Measurements from ENCODE around the gene G6PD.

G6PD gene

DNA sequence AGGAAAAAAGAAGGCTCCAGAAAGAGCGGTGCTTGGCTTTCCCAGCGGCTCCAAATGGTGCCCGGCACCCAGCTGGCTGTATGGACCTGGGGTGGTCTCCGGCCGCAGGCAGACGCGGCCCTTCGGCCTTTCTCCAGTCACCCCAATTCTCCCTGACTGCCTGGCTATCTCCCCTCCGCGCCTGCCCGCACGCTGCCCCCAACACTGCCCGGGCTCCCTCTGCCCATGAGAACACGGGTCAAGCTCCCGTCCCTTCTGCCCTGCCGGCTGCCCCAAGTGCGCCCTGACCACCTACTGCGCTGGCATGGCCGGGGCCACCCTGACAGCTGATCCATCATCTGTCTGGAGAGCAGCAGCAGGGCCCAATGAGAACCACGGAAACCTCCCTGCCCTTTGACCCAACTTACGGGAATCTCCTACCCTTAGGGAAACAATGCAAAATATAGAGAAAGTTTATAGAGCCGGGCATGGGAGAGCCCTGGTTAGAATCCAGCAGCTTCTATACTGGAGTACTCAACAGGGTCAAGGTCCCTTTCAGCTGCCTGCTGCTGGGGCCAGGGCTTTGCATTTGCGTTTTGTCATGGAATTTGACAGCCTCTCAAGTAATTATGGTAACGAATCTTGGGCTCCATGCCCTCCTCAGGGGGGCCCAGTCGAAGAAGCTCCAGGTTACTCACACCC, 29.4 kb downstream of the G6PD start:
- TF ChIP-seq CTCF (IDR thresholded peaks at IDR 0.05; ENCODE audit: low read depth, low read length), result no peak
- DNase-seq (ENCODE audit: extremely low read depth, low read depth), result no peak

- DNase-seq (ENCODE audit: extremely low read depth, low read depth), result no peak
- TF ChIP-seq CTCF (IDR thresholded peaks at IDR 0.05; ENCODE audit: low read depth, low read length), result no peak
These were observed 30.0 kb downstream of the G6PD start for GRCh38 chrX:154516656-154517100.

DNA sequence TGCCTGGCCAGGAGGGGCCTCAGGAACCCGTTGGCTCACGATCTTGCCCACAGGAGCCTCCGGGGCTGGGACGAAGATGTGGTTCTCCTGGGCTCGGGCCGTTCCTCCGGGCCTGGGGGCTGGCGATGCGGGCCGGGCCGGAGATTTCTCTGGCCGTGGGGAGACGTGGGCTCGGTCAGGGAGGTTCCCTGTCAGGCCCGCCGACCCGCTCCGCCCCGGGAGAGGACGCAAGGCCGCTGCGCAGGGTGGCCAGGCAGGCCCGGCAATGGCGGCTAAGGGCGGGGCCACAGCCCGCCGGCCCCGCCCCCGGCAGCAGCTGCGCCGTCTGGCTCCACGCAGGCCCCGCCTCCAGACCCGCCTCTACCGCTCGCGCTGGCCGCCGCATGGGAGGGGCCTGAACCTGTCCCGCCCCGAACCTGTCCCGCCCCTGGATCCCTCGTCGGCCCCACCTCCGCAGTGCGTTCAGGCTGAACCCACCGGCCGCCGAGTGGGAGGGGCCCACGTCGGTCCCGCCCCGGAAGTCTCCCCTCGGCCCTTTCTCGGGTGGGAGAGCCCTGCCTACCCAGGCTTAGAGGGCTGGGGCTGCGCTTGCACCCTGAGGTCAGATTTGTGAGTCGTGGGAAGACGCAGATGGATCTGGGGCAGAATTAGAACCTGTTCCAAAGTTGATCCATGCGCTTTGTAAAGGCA, 30.5 kb downstream of the G6PD start, which contains the start of gene FAM3A:
Gene FAM3A (minus strand): TSS at position 267 of the 690 bp plus-strand sequence. CDS start 460 bp downstream, outside the sequence.
- TF ChIP-seq CTCF (IDR thresholded peaks at IDR 0.05; ENCODE audit: low read depth, low read length), result no peak
- DNase-seq (ENCODE audit: extremely low read depth, low read depth), result peak; percentile 80

DNA sequence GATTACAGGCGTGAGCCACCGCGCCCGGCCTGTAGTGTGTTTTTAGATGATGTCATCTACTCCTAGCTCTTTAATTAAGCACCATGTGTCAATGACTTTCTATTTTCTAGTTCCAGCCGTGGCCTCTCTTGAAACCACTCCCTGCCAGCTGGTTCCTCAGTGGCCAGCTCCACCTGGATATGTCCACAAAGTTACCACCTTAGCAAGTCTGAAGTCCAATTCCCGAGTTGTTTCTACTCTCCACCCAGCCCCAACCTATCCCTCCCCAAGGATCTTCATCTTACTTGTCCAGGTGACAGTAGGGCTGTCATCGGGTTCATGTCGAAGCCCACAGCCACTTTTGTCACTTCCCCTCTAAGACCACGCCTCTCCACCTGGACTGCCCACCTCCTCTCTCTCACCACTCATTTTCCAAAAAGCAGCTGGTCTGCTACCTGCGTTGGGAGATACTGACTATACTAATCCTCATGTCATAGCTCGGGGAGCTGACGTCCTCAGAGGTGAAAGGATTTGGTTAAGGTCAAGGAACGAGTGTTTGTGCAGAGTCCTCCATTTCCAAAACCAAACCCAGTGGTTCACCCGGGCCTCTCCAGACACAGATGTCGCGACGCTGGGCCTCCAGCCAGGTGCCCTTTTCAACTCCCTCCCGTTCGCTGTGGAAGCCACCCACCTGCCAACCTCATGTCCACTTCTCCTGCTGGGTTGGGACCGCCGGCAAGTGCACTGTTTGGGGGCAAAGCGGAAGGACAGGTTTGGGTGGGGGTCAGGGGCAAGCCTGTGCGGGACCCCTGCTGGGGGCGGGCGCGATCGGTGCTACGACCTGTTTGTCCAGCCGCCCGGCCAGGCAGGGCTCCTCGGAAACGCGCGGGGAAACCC, 31.3 kb downstream of the G6PD start:
- no peak for DNase-seq (ENCODE audit: extremely low read depth, low read depth)
- no peak for TF ChIP-seq CTCF (IDR thresholded peaks at IDR 0.05; ENCODE audit: low read depth, low read length)

- no peak for DNase-seq (ENCODE audit: extremely low read depth, low read depth)
- no peak for TF ChIP-seq CTCF (IDR thresholded peaks at IDR 0.05; ENCODE audit: low read depth, low read length)
These were observed 32.9 kb downstream of the G6PD start for GRCh38 chrX:154513716-154514115.

DNA sequence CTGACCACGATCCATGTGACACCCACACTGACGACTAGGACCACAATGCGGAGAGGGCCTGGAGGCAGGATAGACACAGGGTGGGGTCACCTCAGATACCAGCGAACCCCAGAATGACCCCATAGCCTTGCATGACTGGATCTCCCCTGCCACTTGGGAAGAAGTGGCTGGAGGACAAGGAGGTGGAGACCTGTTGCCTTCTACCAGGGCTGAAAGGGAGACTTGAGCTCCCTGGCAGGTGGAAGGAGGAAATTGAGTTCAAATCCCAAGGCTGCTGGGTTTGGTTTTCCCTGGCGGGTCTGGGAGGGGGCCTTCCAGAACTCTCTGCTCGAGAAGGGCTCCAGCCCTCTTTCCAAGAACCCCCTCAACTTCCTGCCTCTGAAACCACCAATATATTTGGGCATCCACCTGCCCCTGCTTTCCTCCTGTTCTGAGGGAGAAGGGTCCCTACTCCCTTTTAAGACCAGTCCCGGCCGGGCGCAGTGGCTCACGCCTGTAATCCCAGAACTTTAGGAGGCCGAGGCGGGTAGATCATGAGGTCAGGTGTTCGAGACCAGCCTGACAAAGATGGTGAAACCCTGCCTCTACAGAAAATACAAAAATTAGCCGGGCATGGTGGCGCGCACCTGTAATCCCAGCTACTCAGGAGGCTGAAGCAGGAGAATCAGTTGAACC, 33.6 kb downstream of the G6PD start:
- no peak for TF ChIP-seq CTCF (IDR thresholded peaks at IDR 0.05; ENCODE audit: low read depth, low read length)
- no peak for DNase-seq (ENCODE audit: extremely low read depth, low read depth)
